GM19467 (cell line): Measurements from ENCODE around the gene PLK3.
"Not testable (repeated sequence)": the region's sequence is repeated elsewhere in the genome, so short reads cannot be mapped to it uniquely, and the experiment has no call there.

Experiments used
- ATAC-seq: cut with Tn5 transposase; IDR thresholded peaks from one replicate; pipeline ENCODE4 v1.9.1; 2021; ENCODE audit warnings: mild to moderate bottlenecking, moderate library complexity; ENCODE audit not compliant: unreplicated experiment

PLK3 gene

DNA sequence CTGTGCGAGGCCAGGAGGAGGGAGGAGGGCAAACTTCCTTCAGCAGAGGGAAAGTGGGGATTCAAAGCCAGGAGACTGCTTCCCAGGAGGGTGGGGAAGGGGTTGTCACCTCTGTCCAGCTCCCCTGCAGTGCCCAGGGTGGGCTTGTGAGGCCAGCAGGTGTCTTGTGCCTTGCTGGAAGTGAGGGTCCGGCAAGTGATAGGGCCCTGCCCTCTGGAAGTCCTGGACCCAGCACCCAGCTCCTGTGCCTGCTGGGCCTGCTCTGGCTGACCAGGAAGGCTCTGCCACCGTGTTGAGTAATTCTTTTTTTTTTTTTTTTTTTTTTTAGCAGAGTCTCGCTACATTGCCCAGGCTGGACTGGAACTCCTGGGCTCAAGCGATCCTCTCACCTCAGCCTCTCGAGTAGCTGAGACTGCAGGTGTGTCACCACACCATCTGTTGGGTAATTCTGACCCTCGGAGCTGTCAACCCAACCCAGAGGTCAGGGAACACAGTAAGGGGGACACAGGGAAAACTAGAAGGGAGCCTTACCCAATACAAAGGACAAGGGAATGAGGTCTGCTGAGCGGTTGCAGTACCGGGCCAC, 13.2 kb upstream of the PLK3 start:
- ATAC-seq, result no peak

DNA sequence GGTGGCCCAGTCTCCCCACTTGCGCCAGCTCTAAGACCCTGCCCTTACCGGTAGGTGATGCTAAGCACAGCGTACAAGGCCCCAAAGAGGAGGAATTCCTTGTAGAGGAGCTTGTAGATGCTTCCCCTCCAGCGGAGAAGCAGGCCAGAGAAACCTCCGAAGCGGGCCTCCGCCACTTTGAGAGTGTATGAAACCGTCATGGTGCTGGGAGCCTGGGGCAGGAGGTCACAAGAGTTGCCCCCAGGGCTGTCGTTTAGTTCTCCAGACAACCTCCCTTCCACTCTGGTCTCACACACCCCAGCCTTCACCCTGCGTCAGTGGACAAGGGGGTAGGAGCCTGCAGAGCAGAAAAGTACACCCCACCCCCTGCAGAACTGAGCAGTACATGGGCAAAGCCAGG, 12.7 kb upstream of the PLK3 start:
- no peak for ATAC-seq

DNA sequence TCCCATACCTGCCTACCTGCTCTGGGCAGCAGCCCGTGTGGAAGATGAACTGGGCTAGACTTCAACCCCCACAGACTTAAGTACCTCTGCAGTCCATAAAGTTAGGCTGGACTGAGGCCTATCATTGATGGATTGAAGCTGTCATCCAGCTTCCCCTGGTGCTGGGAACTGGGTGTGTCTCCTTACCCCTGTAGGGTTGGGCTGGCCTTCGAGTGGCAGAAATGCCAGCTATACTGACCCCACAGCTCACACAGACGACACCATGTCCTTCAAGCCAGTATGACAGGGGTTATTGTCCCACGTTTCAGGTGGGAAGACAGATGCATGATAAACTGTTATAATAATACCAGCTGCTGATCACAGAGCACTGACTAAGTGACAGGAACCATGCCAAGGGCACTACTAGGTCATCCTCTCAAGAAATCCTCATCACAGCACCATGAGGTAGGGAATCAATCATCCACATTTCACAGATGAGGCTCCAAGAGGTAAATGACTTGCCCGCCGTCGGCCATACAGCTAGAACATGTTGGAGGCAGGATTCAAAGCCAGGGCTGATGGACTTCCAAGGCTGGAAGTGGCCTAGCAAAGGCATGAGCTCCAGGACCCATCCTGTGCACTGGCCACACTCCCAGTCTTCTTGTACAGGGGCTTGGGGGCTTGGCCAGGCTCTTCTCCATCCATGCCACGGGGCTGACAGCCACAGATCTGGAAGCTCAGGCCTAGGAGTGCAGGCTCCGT, 11.9 kb upstream of the PLK3 start, which contains the start of gene BEST4:
Gene BEST4 (minus strand): TSS at position 51 of the 741 bp plus-strand sequence. CDS start 465 bp downstream, outside the sequence.
- ATAC-seq, result no peak

DNA sequence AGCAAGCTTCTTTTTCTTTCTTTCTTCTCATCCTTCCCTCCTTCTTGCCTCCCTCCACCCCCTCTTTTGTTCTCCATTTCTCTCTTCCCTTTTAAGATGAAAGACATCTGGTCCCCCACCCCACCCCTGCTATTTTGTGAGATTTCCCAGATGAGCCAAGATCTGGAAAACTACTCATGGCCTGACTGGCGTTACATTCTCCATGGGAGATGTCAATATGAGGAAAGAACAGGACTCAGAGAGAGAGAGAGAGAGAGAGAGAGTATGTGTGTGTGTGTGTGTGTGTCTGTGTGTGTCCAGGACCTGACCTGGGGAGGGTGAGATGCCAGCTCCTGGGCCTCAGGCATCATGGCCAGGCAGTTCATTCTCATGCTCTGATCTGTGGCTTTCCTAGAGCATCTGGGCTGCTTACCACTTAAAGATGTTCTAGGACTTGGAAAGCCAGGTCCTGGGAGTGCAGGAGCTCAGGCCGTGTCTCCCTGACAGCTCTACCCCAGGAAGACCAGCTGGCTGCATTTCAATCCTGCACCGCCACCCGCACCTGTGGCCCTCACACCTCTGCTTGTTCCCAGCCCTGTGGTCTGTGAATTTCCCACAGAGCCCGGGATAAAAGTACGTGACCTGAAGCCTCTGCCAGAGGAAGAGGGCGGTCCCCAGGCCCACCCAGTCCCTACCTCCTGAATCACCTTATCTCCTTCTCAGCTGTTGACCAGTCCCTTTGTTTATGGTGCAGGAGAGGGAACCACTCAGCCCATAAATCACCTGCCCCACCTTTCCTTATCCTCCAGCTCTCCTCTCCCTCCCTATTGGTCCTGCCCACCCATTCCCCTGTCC, 9.0 kb upstream of the PLK3 start:
- no peak for ATAC-seq

- no peak for ATAC-seq
Measured at GRCh38 chr1:44792736-44793502, 7.3 kb upstream of the PLK3 start.

DNA sequence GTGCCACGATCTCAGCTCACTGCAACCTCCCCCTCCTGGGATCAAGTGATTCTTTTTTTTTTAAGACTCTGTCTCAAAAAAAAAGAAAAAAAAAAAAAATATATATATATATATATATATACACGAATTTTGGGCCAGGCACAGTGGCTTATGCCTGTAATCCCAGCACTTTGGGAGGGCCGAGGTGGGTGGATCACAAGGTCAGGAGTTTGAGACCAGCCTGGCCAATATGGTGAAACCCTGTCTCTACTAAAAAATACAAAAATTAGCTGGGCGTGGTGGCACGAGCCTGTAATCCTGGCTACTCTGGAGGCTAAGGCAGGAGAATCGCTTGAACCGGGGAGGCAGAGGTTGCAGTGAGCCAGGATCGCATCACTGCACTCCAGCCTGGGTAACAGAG, 2.3 kb upstream of the PLK3 start:
- ATAC-seq, result not testable (repeated sequence)

- no peak for ATAC-seq
Measured at GRCh38 chr1:44798481-44799365, 1.5 kb upstream of the PLK3 start.

DNA sequence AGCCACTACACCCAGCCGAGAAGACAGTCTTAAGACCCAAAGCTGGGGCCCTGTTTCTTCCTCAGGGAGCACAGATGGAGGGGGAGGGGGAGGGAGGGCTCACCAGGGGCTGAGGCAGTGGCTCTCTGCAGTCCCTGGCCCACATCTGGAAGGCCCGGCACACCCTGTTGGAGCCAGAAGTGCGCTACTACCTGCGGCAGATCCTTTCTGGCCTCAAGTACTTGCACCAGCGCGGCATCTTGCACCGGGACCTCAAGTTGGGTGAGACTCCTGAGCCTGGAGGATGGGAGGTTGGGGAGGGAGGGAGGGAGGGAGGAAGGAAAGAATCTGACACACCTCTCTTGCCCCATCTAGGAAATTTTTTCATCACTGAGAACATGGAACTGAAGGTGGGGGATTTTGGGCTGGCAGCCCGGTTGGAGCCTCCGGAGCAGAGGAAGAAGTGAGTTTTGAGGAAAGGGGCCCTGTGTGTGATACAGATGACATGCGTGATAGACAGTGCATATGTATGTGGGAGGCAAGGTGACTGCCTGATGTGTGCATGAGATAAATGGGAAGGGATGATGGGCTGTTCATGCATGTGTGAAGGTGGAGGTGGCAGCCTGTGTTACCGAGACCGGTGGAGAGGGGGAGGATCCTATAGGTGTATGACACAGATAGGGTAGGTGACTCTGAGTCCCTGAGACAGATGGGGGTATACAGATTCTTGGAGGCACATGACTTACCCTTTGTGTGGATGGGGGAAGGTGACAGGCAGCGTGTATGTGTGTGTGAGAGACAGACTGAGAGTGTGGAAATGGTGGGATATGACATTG, 1.5 kb downstream of the PLK3 start:
- no peak for ATAC-seq

DNA sequence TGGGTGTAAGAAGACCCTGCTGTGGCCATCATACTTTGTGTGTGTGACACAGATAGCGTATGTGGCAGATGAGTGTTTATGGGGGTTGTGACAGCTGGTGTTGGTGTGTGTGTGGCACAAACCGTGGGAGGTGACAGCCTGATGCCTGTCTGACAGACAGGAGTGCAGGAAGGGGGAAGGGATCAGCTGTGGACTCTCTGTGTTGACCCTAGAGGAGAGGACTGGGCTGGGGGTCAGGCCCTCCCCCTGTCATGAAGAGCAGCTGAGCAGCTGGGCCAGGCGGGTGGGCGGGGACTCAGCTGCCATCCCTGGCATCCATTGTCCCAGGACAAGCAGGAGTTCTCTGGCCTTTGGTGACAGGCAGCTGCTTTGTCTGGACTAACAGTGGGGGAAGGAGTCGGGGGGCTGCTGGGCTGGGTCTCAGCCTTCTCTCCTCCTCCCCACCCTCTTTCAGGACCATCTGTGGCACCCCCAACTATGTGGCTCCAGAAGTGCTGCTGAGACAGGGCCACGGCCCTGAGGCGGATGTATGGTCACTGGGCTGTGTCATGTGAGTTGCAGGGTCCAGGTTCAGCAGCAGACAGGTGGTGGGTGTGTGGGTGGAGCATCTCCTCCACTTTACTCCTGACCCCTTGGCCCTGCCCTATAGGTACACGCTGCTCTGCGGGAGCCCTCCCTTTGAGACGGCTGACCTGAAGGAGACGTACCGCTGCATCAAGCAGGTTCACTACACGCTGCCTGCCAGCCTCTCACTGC, 2.3 kb downstream of the PLK3 start:
- ATAC-seq, result no peak

DNA sequence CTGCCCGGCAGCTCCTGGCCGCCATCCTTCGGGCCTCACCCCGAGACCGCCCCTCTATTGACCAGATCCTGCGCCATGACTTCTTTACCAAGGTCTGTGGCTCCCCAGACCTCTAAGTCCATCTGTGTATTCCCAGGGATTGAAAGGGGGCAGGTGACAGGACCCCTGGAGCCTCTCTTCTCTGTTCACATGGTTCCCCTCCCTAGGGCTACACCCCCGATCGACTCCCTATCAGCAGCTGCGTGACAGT, 2.8 kb downstream of the PLK3 start:
- ATAC-seq, result no peak

DNA sequence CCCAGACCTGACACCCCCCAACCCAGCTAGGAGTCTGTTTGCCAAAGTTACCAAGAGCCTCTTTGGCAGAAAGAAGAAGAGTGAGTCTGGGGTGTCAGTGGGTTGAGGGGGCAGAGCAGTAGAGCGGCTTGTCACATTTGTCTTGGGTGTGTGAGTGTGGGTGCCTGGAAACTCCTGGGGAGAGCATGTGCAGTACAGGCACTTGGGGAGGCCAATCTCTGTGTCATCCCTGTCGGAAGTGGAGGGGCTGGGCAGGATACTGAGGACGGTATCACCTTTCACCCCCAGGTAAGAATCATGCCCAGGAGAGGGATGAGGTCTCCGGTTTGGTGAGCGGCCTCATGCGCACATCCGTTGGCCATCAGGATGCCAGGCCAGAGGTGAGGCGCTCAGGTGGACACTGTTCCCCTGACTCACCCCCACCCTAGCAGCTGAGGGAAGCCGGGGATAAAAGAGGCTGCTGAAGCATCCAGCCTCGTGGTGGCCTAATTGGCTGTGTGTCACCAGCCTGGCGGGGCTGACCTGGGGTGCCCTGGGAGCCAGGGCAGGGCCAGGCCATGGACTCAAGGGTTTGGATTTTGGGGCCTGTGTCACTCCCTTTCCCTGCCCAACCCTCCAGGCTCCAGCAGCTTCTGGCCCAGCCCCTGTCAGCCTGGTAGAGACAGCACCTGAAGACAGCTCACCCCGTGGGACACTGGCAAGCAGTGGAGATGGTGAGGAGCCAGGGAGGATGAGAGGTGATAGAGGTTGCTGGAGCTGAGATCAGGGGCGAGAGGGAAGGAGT, 3.3 kb downstream of the PLK3 start:
- ATAC-seq, result no peak

DNA sequence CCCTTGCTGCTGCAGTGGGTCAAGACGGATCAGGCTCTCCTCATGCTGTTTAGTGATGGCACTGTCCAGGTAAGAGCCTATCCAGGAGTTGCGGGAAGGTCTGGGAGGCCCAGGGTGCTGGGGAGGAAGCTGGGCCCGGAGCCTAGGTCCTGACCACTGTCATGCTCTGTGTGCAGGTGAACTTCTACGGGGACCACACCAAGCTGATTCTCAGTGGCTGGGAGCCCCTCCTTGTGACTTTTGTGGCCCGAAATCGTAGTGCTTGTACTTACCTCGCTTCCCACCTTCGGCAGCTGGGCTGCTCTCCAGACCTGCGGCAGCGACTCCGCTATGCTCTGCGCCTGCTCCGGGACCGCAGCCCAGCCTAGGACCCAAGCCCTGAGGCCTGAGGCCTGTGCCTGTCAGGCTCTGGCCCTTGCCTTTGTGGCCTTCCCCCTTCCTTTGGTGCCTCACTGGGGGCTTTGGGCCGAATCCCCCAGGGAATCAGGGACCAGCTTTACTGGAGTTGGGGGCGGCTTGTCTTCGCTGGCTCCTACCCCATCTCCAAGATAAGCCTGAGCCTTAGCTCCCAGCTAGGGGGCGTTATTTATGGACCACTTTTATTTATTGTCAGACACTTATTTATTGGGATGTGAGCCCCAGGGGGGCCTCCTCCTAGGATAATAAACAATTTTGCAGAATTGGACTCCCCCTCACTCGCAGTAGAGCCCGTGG, 5.3 kb downstream of the PLK3 start:
- no peak for ATAC-seq

DNA sequence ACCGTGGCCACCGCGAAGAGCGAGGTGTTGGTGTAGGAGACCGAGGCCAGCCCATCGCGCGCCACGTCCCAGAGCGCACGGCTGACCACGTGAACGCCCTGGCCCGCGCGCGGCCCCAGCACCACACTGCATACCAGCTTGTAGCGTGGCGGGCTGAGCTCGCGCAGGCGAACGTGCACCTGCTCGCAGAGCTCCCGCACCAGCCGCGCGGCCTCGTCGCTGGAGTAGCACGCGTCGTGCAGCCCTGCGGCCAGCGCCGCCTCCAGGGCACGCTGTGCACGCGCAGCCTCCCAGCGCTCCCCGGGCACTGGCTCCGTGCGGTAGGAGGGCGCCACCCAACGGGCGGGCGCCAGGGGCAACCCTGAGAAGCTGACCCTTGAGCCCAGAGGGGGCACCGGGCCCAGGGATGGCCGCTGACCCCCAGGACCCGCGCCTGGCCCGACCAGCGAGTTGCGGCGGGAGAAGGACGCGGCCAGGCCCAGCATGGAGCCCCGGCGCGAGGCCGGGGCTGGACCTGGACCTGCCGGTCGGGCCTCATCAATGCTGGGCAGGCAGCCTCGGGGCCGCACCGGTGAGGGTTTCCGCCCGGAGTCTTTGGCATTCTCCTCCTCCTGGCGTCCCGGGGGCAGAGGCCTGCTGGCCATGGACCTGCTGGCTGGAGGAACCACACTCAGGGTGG, 6.0 kb downstream of the PLK3 start:
- no peak for ATAC-seq

DNA sequence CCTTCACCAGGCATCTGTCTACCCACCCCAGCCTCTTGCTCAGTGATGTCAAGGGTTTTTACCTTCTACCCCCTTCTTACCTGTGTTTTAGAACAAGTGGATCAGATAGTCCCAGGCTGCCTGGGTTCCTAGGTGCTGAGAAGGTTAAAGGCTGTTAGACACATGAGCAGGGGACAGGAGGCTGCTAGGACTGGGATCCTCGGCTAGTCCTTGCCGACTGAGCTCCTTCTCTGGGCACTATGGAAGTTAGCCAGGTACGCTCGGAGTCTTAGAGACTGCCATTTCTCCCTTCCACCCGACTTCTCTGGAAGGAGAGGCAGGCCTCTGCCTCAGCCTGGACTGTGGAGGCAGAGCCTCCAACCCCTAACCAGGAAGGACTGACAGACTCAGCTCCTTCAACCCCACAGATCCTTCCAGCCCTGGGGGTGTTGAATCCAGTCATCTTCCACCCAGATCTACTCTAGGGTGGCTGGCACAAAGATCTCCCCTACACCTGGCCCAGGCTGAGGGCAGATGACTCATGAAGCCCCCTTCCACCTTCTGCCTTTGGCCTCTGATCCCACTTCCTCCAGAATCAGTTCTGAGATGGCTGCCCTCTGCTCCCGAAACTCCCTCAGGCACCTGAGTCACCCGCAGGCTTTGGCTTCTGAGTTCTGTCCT, 6.7 kb downstream of the PLK3 start, which contains the start of gene DYNLT4:
Gene DYNLT4 (minus strand): TSS at position 648 of the 660 bp plus-strand sequence. CDS start 683 bp downstream, outside the sequence.
- ATAC-seq, result no peak

DNA sequence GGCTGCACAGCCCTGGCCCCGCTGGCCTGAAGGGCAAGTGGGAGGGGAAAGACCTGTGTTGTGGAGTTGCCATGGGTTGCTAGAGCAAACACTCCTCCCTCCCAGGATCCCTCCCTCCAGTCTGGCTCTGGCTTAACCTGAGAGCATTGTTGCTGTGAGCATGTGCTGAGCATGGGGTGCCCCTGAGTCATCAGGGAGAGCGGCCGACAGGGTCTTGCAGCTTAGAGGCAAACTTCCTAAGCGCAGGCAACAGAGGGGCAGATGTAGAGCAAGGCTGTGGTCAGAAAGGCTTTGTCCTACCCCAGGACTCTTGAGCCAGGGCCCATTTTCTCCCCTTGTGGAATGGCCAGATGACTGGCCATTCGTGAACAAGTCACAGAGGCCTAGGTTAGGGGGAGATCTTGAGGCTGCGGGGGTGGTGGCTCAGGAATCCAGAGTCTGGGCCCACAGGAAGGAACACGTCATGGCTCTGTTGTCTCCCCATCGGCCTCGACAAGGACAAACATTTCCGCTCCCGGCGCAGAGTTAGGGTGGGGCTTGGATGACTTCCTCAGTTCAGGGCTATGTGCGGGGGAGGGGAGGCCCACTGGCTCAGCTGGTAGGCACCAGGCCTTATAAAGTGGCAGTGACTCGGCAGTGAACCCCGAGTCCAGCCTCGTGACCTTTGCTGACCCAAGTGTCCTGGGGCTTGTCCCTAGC, 7.3 kb downstream of the PLK3 start:
- ATAC-seq, result no peak
